ENCODE results near the gene NCAPD3.

The NCAPD3 gene

GRCh38 chr11:134224710-134225664, 1.2 kb upstream of the NCAPD3 start:
- Histone ChIP-seq H3K27me3 (ENCODE audit: control insufficient read depth, insufficient read depth, low read length) (no peaks in the 10 kb centered on the region), H3K9me3 (ENCODE audit: control insufficient read depth, insufficient read depth, low read length) (no peaks in the 10 kb centered on the region), H3K4me1 (ENCODE audit: control insufficient read depth, insufficient read depth, low read length) (peaks cover 11% of the 10 kb centered on the region), H3K27ac (ENCODE audit: low read depth, low read length) (no peak overlapping the region), H3K4me3 (ENCODE audit: low read depth, low read length) (peak overlapping the region; percentile 83), H3K9ac (ENCODE audit: low read depth, low read length) (no peak overlapping the region), H3K36me3 (ENCODE audit: control insufficient read depth, insufficient read depth, low read length) (peaks cover 8% of the 10 kb centered on the region)

GRCh38 chr11:134223121-134223520, 646 bp downstream of the NCAPD3 start:
- Histone ChIP-seq H3K4me3 (ENCODE audit: low read depth, low read length) (peak overlapping the region; percentile 83), H3K27me3 (ENCODE audit: control insufficient read depth, insufficient read depth, low read length) (no peaks in the 10 kb centered on the region), H3K36me3 (ENCODE audit: control insufficient read depth, insufficient read depth, low read length) (peaks cover 26% of the 10 kb centered on the region), H3K9ac (ENCODE audit: low read depth, low read length) (no peak overlapping the region; the same call in 1 of the 2 replicates), H3K9me3 (ENCODE audit: control insufficient read depth, insufficient read depth, low read length) (no peaks in the 10 kb centered on the region), H3K27ac (ENCODE audit: low read depth, low read length) (no peak overlapping the region), H3K4me1 (ENCODE audit: control insufficient read depth, insufficient read depth, low read length) (peaks cover 11% of the 10 kb centered on the region)

- H3K9me3 ChIP-seq (ENCODE audit: control insufficient read depth, insufficient read depth, low read length), result no peaks in the 10 kb centered on the region
- peaks cover 80% of the 10 kb centered on the region for H3K36me3 ChIP-seq (ENCODE audit: control insufficient read depth, insufficient read depth, low read length)
- H3K4me1 ChIP-seq (ENCODE audit: control insufficient read depth, insufficient read depth, low read length), result no peaks in the 10 kb centered on the region
These were observed 7.0 kb downstream of the NCAPD3 start for GRCh38 chr11:134216816-134217215.

DNA sequence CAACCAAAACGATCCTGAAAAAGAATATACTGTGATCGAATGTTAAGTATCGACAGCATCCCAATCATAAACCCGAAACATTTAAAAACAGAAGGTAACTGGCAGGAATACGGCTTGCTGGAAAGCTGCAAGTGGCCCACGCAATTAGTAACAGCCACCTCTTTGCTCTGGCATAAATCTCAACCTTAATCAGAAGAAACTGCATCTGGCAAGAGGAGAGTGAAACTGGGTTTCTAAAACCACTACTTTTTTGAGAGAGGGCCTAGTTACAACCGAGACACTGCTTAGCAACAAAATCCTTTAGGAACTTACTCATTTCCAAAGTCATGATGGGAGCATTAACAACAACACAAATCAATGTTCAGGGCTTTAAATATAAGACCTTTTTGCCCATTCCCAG, 7.9 kb downstream of the NCAPD3 start:
- H3K4me3 ChIP-seq (ENCODE audit: low read depth, low read length), result no peak overlapping the region
- H3K9ac ChIP-seq (ENCODE audit: low read depth, low read length), result no peak overlapping the region
- H3K27ac ChIP-seq (ENCODE audit: low read depth, low read length), result no peak overlapping the region
- H3K4me1 ChIP-seq (ENCODE audit: control insufficient read depth, insufficient read depth, low read length), result no peaks in the 10 kb centered on the region
- no peaks in the 10 kb centered on the region for H3K9me3 ChIP-seq (ENCODE audit: control insufficient read depth, insufficient read depth, low read length)
- no peaks in the 10 kb centered on the region for H3K27me3 ChIP-seq (ENCODE audit: control insufficient read depth, insufficient read depth, low read length)
- H3K36me3 ChIP-seq (ENCODE audit: control insufficient read depth, insufficient read depth, low read length), result peaks cover 87% of the 10 kb centered on the region

More at GRCh38 chr11:134216816-134217215, 7.0 kb downstream of the NCAPD3 start:
- no peak overlapping the region for H3K4me3 ChIP-seq (ENCODE audit: low read depth, low read length)
- H3K27me3 ChIP-seq (ENCODE audit: control insufficient read depth, insufficient read depth, low read length), result no peaks in the 10 kb centered on the region
- H3K27ac ChIP-seq (ENCODE audit: low read depth, low read length), result no peak overlapping the region
- no peak overlapping the region for H3K9ac ChIP-seq (ENCODE audit: low read depth, low read length)

DNA sequence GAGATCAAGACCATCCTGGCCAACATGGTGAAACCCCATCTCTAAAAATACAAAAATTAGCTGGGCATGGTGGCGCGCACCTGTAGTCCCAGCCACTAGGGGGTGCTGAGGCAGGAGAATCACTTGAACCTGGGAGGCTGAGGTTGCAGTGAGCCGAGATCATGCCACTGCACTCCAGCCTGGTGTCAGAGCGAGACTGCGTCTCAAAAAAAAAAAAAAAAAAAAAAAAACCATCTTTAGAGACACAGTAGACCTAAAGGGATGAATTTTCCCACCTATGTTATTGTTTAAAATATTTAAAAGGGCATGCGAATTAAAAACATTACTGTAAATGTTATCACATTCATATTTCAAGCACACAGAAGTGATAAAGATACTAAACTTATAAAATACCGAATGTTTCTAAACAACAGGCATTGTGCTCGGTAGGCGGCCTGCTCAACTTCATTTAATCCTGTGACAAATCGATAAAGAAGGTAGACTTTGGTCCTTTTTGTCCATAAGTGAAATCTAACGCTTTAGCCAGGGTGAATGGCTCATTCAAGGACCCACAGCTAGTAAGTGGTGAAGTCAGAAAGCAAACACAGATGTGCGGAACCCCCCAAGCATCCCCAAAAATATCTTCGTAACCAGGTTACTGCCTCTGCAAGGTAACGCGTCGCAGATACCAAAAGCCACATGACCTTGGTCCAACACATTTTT, 16.1 kb downstream of the NCAPD3 start:
- Histone ChIP-seq H3K27ac (ENCODE audit: low read depth, low read length) (no peak overlapping the region), H3K9ac (ENCODE audit: low read depth, low read length) (no peak overlapping the region), H3K4me1 (ENCODE audit: control insufficient read depth, insufficient read depth, low read length) (no peaks in the 10 kb centered on the region), H3K9me3 (ENCODE audit: control insufficient read depth, insufficient read depth, low read length) (no peaks in the 10 kb centered on the region), H3K27me3 (ENCODE audit: control insufficient read depth, insufficient read depth, low read length) (no peaks in the 10 kb centered on the region), H3K4me3 (ENCODE audit: low read depth, low read length) (no peak overlapping the region), H3K36me3 (ENCODE audit: control insufficient read depth, insufficient read depth, low read length) (peaks cover 92% of the 10 kb centered on the region)

DNA sequence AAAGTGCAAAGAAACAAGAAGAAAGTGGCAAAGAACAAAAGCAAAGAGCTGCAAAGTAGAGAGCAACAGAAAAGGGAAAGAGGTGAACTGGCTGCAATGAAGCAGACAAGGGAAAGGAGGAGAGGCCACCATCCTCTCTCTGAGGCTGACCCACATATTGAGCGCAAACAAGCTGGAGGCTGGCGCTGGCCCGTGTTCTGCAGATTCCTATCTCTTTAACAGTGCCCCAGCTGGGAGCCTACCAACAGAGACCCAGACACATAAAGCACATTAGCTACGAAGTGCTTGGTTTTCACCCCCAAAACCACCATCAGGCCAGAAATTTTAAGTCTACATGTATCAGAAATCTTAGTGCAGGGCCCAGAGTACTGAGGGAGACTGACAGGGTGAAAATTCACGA, 17.6 kb downstream of the NCAPD3 start:
- H3K4me3 ChIP-seq (ENCODE audit: low read depth, low read length), result no peak overlapping the region
- H3K9me3 ChIP-seq (ENCODE audit: control insufficient read depth, insufficient read depth, low read length), result no peaks in the 10 kb centered on the region
- no peaks in the 10 kb centered on the region for H3K27me3 ChIP-seq (ENCODE audit: control insufficient read depth, insufficient read depth, low read length)
- no peak overlapping the region for H3K9ac ChIP-seq (ENCODE audit: low read depth, low read length)
- H3K36me3 ChIP-seq (ENCODE audit: control insufficient read depth, insufficient read depth, low read length), result peaks cover 94% of the 10 kb centered on the region
- H3K27ac ChIP-seq (ENCODE audit: low read depth, low read length), result no peak overlapping the region
- no peaks in the 10 kb centered on the region for H3K4me1 ChIP-seq (ENCODE audit: control insufficient read depth, insufficient read depth, low read length)

GRCh38 chr11:134205729-134206128, 18.0 kb downstream of the NCAPD3 start:
- H3K9me3 ChIP-seq (ENCODE audit: control insufficient read depth, insufficient read depth, low read length), result no peaks in the 10 kb centered on the region
- H3K27ac ChIP-seq (ENCODE audit: low read depth, low read length), result no peak overlapping the region
- H3K36me3 ChIP-seq (ENCODE audit: control insufficient read depth, insufficient read depth, low read length), result peaks cover 95% of the 10 kb centered on the region
- no peak overlapping the region for H3K9ac ChIP-seq (ENCODE audit: low read depth, low read length)
- no peaks in the 10 kb centered on the region for H3K4me1 ChIP-seq (ENCODE audit: control insufficient read depth, insufficient read depth, low read length)
- no peaks in the 10 kb centered on the region for H3K27me3 ChIP-seq (ENCODE audit: control insufficient read depth, insufficient read depth, low read length)
- no peak overlapping the region for H3K4me3 ChIP-seq (ENCODE audit: low read depth, low read length)

DNA sequence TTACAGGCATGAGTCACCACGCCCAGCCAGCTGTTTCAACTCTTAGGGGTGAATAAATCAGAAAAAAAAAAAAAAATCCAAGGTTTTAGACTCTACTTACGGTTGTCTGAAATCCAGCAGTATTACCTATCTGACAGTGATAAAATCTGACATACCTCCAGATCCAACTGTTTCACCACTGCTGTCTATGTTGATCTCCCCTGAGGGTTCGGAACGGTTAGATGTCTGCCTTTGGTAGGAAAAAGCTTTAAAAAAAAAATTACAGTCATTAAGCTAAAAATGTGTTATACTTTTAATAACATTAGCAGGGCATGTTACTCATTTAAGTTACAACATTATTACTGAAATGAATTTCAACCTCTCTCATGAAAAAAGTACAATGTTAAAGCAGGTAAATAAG, 21.1 kb downstream of the NCAPD3 start:
- no peaks in the 10 kb centered on the region for H3K9me3 ChIP-seq (ENCODE audit: control insufficient read depth, insufficient read depth, low read length)
- peaks cover 95% of the 10 kb centered on the region for H3K36me3 ChIP-seq (ENCODE audit: control insufficient read depth, insufficient read depth, low read length)

GRCh38 chr11:134200688-134201087, 23.1 kb downstream of the NCAPD3 start:
- H3K9me3 ChIP-seq (ENCODE audit: control insufficient read depth, insufficient read depth, low read length), result no peaks in the 10 kb centered on the region
- no peaks in the 10 kb centered on the region for H3K27me3 ChIP-seq (ENCODE audit: control insufficient read depth, insufficient read depth, low read length)
- H3K27ac ChIP-seq (ENCODE audit: low read depth, low read length), result no peak overlapping the region
- no peaks in the 10 kb centered on the region for H3K4me1 ChIP-seq (ENCODE audit: control insufficient read depth, insufficient read depth, low read length)
- H3K4me3 ChIP-seq (ENCODE audit: low read depth, low read length), result no peak overlapping the region
- H3K36me3 ChIP-seq (ENCODE audit: control insufficient read depth, insufficient read depth, low read length), result peaks cover 89% of the 10 kb centered on the region
- H3K9ac ChIP-seq (ENCODE audit: low read depth, low read length), result no peak overlapping the region

More for the DNA sequence above, 21.1 kb downstream of the NCAPD3 start:
- Histone ChIP-seq H3K27me3 (ENCODE audit: control insufficient read depth, insufficient read depth, low read length) (no peaks in the 10 kb centered on the region), H3K9ac (ENCODE audit: low read depth, low read length) (no peak overlapping the region), H3K4me3 (ENCODE audit: low read depth, low read length) (no peak overlapping the region), H3K27ac (ENCODE audit: low read depth, low read length) (no peak overlapping the region), H3K4me1 (ENCODE audit: control insufficient read depth, insufficient read depth, low read length) (no peaks in the 10 kb centered on the region)

- no peaks in the 10 kb centered on the region for H3K4me1 ChIP-seq (ENCODE audit: control insufficient read depth, insufficient read depth, low read length)
- H3K4me3 ChIP-seq (ENCODE audit: low read depth, low read length), result no peak overlapping the region
- no peak overlapping the region for H3K9ac ChIP-seq (ENCODE audit: low read depth, low read length)
- H3K27me3 ChIP-seq (ENCODE audit: control insufficient read depth, insufficient read depth, low read length), result no peaks in the 10 kb centered on the region
- no peak overlapping the region for H3K27ac ChIP-seq (ENCODE audit: low read depth, low read length)
- H3K9me3 ChIP-seq (ENCODE audit: control insufficient read depth, insufficient read depth, low read length), result no peaks in the 10 kb centered on the region
- peaks cover 87% of the 10 kb centered on the region for H3K36me3 ChIP-seq (ENCODE audit: control insufficient read depth, insufficient read depth, low read length)
These were observed 24.2 kb downstream of the NCAPD3 start for GRCh38 chr11:134199531-134199930.

- Histone ChIP-seq H3K9me3 (ENCODE audit: control insufficient read depth, insufficient read depth, low read length) (no peaks in the 10 kb centered on the region; the same call in 1 of the 2 replicates), H3K4me3 (ENCODE audit: low read depth, low read length) (no peak overlapping the region), H3K27ac (ENCODE audit: low read depth, low read length) (no peak overlapping the region), H3K4me1 (ENCODE audit: control insufficient read depth, insufficient read depth, low read length) (no peaks in the 10 kb centered on the region), H3K36me3 (ENCODE audit: control insufficient read depth, insufficient read depth, low read length) (peaks cover 87% of the 10 kb centered on the region), H3K9ac (ENCODE audit: low read depth, low read length) (no peak overlapping the region), H3K27me3 (ENCODE audit: control insufficient read depth, insufficient read depth, low read length) (no peaks in the 10 kb centered on the region)
These were observed 27.0 kb downstream of the NCAPD3 start for GRCh38 chr11:134196756-134197155.
